M059J (cell line): ENCODE data around the gene CFTR. TPM values are rescaled to one million over a fixed set of nuclear protein-coding genes. Genes with fewer than 3 reads are reported as not detected.

Source experiments
- DNase-seq: peaks from one replicate; pipeline ENCODE4 v3.0.0-alpha.2; 2012; ENCODE audit warnings: low read depth
- total RNA-seq: library from RNA; depleted of rRNA; stranded (reverse); fragments of >200 nt; shearing (Covaris generic); gene quantifications from 2 replicates; pipeline ENCODE4 v1.2.3, GENCODE V29; 2014

The CFTR gene
- total RNA-seq, 1 experiment from 2014 or later: 0.10 TPM

- DNase-seq: no peak
These were observed 168.5 kb downstream of the CFTR start for GRCh38 chr7:117648203-117648866.

- DNase-seq: no peak
These were observed 173.3 kb downstream of the CFTR start for GRCh38 chr7:117652943-117653680.

- DNase-seq: peak; percentile 36
These were observed 175.0 kb downstream of the CFTR start for GRCh38 chr7:117654780-117655179.

- DNase-seq: no peak
These were observed 177.0 kb downstream of the CFTR start for GRCh38 chr7:117656806-117657205.

GRCh38 chr7:117659531-117660011 lies 179.7 kb downstream of the CFTR start:
- no peak for DNase-seq

- DNase-seq: no peak
These were observed 181.5 kb downstream of the CFTR start for GRCh38 chr7:117661328-117661727.

GRCh38 chr7:117664047-117664446 lies 184.2 kb downstream of the CFTR start:
- no peak for DNase-seq

GRCh38 chr7:117665368-117665767 lies 185.5 kb downstream of the CFTR start:
- peak; percentile 40 for DNase-seq

GRCh38 chr7:117666031-117666430 lies 186.2 kb downstream of the CFTR start:
- peak; percentile 84 for DNase-seq

- DNase-seq: peak; percentile 2
These were observed 186.9 kb downstream of the CFTR start for GRCh38 chr7:117666689-117667088.

GRCh38 chr7:117667456-117667855 lies 187.6 kb downstream of the CFTR start:
- DNase-seq: peak; percentile 33

GRCh38 chr7:117669818-117670217 lies 190.0 kb downstream of the CFTR start:
- no peak for DNase-seq

- DNase-seq: no peak
These were observed 192.6 kb downstream of the CFTR start for GRCh38 chr7:117672453-117672852.

- DNase-seq: peak; percentile 58
These were observed 193.5 kb downstream of the CFTR start for GRCh38 chr7:117673367-117673766.

GRCh38 chr7:117673839-117674238 lies 194.0 kb downstream of the CFTR start:
- DNase-seq: peak; percentile 60

- DNase-seq: no peak
These were observed 194.8 kb downstream of the CFTR start for GRCh38 chr7:117674617-117675016.

GRCh38 chr7:117675497-117676435 lies 195.9 kb downstream of the CFTR start:
- no peak for DNase-seq

- DNase-seq: no peak
These were observed 199.3 kb downstream of the CFTR start for GRCh38 chr7:117679120-117679519.

- DNase-seq: peak; percentile 55
These were observed 203.0 kb downstream of the CFTR start for GRCh38 chr7:117682681-117683385.

- no peak for DNase-seq
These were observed 203.8 kb downstream of the CFTR start for GRCh38 chr7:117683430-117684175.

- DNase-seq: no peak
These were observed 206.0 kb downstream of the CFTR start for GRCh38 chr7:117685795-117686194.
